ENCODE measurements around the gene PBX4.
"Not testable (repeated sequence)": the region's sequence is repeated elsewhere in the genome, so short reads cannot be mapped to it uniquely, and the experiment has no call there.

Gene PBX4

DNA sequence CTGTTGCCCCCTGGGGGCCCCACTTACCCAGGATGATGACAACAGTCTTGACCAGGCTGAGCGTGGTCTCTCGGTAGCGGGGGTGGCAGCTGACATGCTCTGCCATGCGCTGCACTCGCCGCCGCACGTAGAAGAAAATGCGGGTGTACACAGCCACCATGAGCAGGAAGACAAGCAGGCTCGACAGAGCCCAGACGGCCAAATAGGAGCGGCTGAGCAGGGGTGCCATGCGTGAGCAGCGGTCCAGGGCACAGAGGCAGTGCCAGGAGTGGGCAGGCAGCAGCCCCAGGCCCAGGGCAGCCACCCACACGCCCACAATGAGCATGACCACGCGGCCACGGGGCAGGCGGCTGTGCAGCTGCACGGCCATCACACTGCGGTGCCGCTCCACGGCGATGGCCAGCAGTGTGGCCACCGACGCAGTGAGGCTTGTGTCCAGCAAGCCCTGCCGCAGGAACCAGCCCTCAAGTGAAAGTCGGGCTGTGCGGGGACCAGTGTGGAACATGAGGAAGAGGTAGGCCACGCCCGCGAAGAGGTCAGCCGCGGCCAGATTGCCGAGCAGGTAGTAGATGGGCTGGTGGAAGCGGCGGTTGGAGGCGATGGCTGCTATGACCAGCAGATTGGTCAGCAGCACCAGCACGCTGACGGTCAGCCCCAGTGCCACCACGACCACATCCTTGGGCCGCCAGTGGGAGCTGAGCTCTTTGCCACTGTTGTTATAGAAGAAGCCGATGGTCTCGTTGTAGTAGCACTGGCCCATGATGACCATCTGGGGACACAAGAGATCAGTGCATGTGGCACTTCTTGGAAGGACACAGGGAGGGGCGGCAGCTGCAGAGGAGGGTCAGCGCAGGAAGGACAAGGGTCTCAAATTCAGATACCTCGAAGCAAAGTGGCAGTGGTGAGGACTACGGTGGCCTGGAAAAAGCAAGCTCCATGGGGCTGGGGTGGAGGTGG, 8.3 kb upstream of the PBX4 start:
- DNase-seq (ENCODE audit: low spot score) = no peak

- no peak for DNase-seq (ENCODE audit: low spot score)
These were observed 5.6 kb upstream of the PBX4 start for GRCh38 chr19:19624032-19624570.

DNA sequence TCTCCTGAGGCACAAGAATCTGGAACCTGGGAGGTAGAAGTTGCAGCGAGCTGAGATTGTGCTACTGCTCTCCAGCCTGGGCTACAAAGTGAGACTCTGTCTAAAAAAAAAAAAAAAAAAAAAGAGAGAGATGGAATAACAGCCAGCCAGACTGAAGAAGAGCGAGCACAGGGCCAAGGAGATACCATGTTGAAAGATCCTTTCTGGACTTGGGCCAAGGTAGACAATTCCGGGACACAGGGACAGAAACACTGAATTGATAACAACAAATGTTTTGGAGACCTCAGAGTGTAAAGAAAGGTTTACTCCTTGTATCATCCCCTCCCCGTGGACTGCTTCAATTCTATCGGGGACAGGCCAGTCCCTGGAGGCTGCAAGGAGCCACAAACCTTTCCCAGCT, 4.9 kb upstream of the PBX4 start:
- no peak for DNase-seq (ENCODE audit: low spot score)

- no peak for DNase-seq (ENCODE audit: low spot score)
These were observed 1.3 kb upstream of the PBX4 start for GRCh38 chr19:19619849-19620210.

GRCh38 chr19:19619181-19619848, 828 bp upstream of the PBX4 start:
- no peak for DNase-seq (ENCODE audit: low spot score)

DNA sequence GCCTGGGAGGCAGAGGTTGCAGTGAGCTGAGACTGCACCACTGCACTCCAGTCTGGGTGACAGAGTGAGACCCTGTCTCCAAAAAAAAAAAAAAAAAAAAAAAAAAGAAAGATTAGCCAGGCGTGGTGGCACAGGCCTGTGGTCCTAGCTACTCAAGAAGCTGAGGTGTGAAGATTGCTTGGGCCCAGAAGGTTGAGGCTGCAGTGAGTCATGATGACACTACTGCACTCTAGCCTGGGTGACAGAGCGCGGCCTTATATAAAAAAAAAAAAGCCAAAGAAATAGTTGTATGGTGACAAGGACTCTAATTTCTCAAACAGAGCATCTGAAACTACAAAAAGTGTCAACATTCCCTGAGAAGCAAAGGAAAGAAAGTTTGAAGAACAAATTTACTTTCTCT, 3.4 kb downstream of the PBX4 start:
- DNase-seq (ENCODE audit: low spot score) = no peak

DNA sequence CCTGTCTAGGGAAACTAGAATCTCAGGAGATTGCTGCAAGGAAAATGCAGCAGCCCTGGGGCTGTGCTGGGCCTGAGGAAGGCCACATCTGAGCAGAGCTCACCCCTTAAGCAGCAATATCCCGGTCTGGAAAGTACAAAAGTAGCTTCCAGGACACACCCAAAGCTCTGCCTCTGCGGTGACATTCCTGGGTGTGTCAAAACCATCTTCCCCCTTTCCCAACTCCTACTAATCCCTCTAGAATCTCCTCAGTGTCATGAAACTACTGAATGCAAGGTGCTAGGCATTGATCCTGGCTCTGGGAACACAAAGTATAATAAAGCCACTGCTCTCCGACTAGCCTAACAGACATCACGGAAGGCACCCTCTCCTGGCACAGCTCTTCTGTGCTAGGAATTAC, 5.0 kb downstream of the PBX4 start:
- DNase-seq (ENCODE audit: low spot score) = no peak

DNA sequence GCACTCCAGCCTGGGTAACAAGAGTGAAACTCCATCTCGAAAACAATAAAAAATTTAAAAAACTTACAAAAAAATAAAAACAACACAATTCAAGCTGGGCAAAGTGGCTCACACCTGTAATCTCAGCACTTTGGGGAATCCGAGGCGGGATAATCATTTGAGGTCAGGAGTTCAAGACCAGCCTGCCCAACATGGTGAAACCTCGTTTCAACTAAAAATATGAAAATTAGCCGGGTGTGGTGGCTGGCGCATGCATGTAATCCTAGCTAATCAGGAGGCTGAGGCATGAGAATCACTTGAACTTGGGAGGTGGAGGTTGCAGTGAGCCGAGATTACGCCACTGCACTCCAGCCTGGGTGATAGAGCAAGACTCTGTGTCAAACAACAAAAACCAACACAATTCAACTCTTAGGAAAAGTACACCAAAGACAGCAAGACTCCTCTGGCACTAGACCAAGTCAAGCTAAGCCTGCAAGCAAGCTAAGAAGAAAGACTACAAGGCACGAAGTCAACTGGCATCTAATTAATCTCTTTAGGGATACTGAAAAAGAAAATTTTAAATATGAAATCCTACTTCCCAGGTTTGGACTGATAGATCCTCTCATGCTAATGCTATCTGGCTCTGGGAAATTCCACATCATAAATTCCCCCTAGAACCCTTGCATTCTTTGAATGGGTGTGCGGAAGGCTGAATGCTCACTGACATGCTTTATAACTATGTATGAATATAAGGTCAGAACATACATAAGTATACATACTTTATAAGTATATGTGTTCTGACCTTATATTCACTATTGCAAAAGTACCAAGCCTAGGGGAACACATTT, 7.9 kb downstream of the PBX4 start:
- DNase-seq (ENCODE audit: low spot score) = no peak

- DNase-seq (ENCODE audit: low spot score) = not testable (repeated sequence)
These were observed 11.8 kb downstream of the PBX4 start for GRCh38 chr19:19606686-19607085.

DNA sequence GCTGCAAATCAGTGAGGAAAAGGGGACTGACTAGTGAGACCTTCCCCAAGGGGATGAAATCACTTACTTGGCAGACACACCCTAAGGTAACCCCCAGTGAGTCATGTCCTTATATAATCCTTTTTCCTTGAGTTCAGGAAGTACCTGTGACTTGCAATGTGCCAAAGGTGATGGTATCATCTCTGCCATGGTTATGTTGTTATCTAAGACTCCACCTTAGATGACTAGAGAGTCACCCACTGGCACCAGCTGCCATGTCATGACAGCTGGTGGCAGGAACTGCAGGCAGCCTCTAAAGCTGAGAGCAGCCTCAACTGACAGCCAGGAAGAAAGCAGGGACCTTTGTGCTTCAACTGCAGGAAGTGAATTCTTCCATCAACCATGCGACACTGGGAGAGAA, 12.5 kb downstream of the PBX4 start:
- no peak for DNase-seq (ENCODE audit: low spot score)

DNA sequence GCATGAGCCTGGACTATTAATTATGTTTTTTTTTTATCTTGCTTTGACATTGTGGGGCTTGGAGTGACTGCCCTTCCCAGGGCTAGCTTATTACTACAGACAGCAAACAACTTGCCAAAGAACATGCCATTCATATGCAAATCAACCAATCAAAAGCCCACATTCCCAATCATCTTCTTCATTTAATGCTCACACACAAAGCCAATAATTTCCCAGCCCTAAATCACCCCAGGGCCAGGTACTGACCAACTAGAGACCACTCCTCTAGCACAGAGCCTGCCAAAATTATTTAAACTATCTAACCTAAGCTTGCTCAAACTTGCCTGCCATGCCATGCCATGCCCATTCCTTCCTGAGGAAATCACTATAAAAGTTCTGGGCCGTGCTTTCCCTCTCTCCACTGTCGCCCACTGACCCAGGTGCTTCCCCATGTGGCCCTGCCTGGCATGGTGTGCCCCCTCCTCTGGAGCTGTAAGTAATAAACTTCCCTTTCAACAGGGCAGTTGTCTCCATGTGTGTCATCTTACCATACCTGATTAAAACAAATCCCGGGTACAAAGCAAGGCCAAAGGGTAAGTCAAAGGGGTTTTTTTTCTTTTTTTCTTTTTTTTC, 15.7 kb downstream of the PBX4 start:
- no peak for DNase-seq (ENCODE audit: low spot score)

DNA sequence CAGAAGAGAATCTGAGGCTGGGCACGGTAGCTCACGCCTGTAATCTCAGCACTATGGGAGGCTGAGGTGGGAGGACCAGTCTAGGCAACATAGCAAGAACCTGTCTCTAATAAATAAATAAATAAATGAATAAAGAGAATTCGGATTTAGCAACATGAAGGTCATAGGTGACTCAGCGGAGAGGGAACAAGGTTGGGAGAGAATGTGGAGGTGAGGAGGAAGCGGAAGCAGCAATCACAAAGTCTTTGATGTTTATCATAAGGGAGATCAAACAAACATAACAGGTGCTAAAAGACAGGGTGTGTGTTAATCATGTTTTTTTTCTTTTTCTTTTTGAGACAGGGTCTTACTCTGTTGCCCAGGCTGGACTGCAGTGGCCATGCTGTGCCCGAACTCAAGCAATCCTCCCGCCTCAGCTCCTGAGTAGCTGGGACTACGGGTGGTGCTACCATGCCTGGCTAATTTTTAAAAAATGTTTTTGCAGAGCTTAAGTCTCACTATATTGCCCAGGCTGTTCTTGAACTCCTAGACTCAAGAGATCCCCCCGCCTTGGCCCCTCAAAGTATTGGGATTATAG, 16.3 kb downstream of the PBX4 start:
- DNase-seq (ENCODE audit: low spot score) = no peak

- no peak for DNase-seq (ENCODE audit: low spot score)
These were observed 17.6 kb downstream of the PBX4 start for GRCh38 chr19:19600793-19601330.

GRCh38 chr19:19598728-19599451, 19.6 kb downstream of the PBX4 start:
- not testable (repeated sequence) for DNase-seq (ENCODE audit: low spot score)

- DNase-seq (ENCODE audit: low spot score) = no peak
These were observed 20.6 kb downstream of the PBX4 start for GRCh38 chr19:19597809-19598306.

DNA sequence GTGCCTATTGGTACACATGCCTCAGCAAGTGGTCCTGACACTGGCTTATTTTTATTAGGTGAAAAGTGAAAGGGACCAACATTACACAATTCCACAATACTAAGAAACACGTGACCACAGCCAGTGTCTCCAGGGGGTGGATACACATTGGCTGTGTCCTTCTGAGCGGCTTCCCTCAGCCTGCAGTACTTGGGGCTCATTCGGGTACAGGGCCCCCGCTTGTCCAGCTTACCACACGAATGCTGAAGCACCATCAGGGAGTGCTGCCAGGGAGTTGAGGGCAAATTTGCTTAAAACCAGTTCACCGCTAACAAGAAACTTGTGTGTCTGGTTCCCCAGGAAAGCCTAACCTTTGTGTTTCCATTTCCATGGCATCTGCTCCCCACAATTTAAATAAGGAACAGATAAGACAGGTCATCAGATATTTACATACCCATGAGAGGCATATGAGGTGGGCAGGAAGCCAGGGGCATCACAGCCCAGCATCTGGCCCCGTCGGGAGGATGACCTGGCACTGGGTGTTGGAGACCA, 23.3 kb downstream of the PBX4 start:
- no peak for DNase-seq (ENCODE audit: low spot score)

DNA sequence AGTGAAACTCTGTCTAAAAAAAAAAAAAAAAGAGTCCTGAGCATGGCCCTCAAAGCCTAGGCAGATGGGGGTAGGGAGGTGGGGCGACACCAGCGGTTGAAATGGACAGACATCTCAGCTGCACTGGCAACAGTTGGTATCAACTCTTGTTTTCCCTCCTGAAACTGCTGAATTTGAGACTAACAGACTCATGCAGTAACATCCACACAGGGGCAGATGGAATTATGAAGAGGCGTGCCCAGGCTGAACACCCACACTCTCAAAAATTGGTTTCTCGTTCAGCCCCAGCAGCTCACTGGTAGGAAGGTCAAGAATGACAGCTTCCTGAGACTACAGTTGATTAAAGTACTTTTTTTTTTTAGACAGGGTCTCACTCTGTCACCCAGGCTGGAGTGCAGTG, 24.1 kb downstream of the PBX4 start:
- DNase-seq (ENCODE audit: low spot score) = no peak

- DNase-seq (ENCODE audit: low spot score) = no peak
These were observed 25.8 kb downstream of the PBX4 start for GRCh38 chr19:19592690-19593089.

DNA sequence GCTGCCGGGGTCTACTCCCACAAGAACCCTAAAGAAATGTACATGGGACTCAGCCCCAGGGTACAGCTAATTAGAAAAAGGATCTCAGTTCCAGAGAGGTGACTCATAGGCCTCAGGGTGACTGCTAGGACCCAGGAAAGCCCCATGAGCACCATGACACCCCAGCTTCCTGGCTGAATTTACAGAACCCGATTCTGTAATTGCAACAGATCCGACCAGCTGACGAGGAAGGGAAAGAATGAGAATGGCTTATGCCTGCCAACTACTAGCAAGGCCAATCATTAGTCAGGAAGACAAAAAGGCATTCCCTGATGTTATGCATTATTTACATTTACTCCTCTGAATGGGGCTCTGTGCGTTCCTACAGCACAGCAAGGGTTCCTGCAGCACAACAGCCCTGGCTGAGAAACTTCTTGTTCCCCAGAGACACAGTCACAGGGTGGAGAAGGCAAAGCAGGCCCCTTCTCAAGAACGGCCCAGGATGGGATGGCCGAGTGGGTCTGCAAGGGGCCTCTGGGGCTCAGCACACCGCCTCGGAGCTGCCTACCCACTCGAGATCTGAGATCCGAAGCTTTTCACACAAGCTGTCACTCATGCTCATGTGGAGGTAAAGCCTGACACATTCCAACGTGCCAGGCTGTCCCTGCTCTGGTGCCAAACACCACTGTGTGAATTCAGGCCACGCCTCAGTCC, 27.2 kb downstream of the PBX4 start:
- DNase-seq (ENCODE audit: low spot score) = no peak
